GM23248 (cell line): Measurements from ENCODE around the gene ACD. TPM values are rescaled to one million over a fixed set of nuclear protein-coding genes. Genes with fewer than 3 reads are reported as not detected.
A peak's percentile ranks its signal among the peaks of the same experiment; 100 is the strongest.

ENCODE experiments used
- DNase-seq: peaks from one replicate; pipeline ENCODE4 v3.0.0-alpha.2; 2015
- H2AFZ ChIP-seq: fragments of 200-600 bp; sonication (generic); 2 replicates; pipeline ENCODE4 v1.6.1; 2016; ENCODE audit warnings: antibody characterized with exemption
- H3F3A ChIP-seq: fragments of 200-600 bp; sonication (generic); 2 replicates; pipeline ENCODE4 v1.6.1; 2016; ENCODE audit warnings: mild to moderate bottlenecking, antibody characterized with exemption, mixed run types; ENCODE audit not compliant: insufficient read depth
- H3K27ac ChIP-seq: fragments of 200-600 bp; sonication (generic); 2 replicates; pipeline ENCODE4 v1.5.1; 2016; ENCODE audit warnings: mild to moderate bottlenecking
- H3K27me3 ChIP-seq: fragments of 200-600 bp; sonication (generic); replicated peaks from 2 replicates; pipeline ENCODE4 v1.6.1; 2016; ENCODE audit warnings: mild to moderate bottlenecking; ENCODE audit not compliant: insufficient read depth
- H3K36me3 ChIP-seq: fragments of 200-600 bp; sonication (generic); 2 replicates; pipeline ENCODE4 v1.6.1; 2016; ENCODE audit warnings: low read depth, mild to moderate bottlenecking
- H3K4me1 ChIP-seq: fragments of 200-600 bp; sonication (generic); 2 replicates; pipeline ENCODE4 v1.6.1; 2016; ENCODE audit warnings: mild to moderate bottlenecking; ENCODE audit not compliant: insufficient read depth
- H3K4me2 ChIP-seq: fragments of 200-600 bp; sonication (generic); one replicate; pipeline ENCODE4 v1.6.1; 2016; ENCODE audit warnings: mild to moderate bottlenecking; ENCODE audit not compliant: unreplicated experiment
- H3K4me3 ChIP-seq: fragments of 200-600 bp; sonication (generic); 2 replicates; pipeline ENCODE4 v1.5.1; 2016; ENCODE audit warnings: mild to moderate bottlenecking
- H3K79me2 ChIP-seq: fragments of 200-600 bp; sonication (generic); 2 replicates; pipeline ENCODE4 v1.6.1; 2016; ENCODE audit warnings: mild to moderate bottlenecking; ENCODE audit not compliant: insufficient read depth
- H3K9ac ChIP-seq: fragments of 200-600 bp; sonication (generic); 2 replicates; pipeline ENCODE4 v1.6.1; 2016; ENCODE audit warnings: mild to moderate bottlenecking
- H3K9me2 ChIP-seq: fragments of 200-600 bp; sonication (generic); 2 replicates; pipeline ENCODE4 v1.6.1; 2016; ENCODE audit warnings: mixed run types, mild to moderate bottlenecking, moderate library complexity; ENCODE audit not compliant: insufficient read depth
- H3K9me3 ChIP-seq: fragments of 200-600 bp; sonication (generic); one replicate; pipeline ENCODE4 v1.6.1; 2017; ENCODE audit warnings: low read depth
- H4K20me1 ChIP-seq: fragments of 200-600 bp; sonication (generic); 2 replicates; pipeline ENCODE4 v1.6.0; 2016; ENCODE audit not compliant: insufficient read depth
- EZH2 ChIP-seq: fragments of 200-600 bp; sonication (generic); IDR thresholded peaks from 2 replicates; pipeline ENCODE4 v1.6.1; 2018; ENCODE audit warnings: antibody characterized with exemption, mild to moderate bottlenecking; ENCODE audit not compliant: insufficient read depth, poor library complexity, severe bottlenecking
- EZH2phosphoT487 ChIP-seq: fragments of 200-600 bp; sonication (generic); IDR thresholded peaks from 2 replicates; pipeline ENCODE4 v1.6.1; 2018; ENCODE audit warnings: antibody characterized with exemption, moderate library complexity, mild to moderate bottlenecking, low read depth; ENCODE audit not compliant: insufficient read depth
- whole genome bisulfite sequencing, 2 experiments: methylation state at CpG; one replicate each; pipeline ENCODE4 v1.1.6; 2015 to 2017; ENCODE audit warnings: low lambda C conversion rate in 2 of 2, low coverage in 1 of 2; ENCODE audit errors: missing lambda C conversion rate in 2 of 2; 5-methylcytosine and 5-hydroxymethylcytosine counted together
- in situ Hi-C: fragments of 300-500 bp; cut with MboI; formaldehyde crosslinking; loops from 2 replicates; pipeline ENCODE4 v1.15.0; 2020
- polyA plus RNA-seq: library from polyadenylated mRNA; unstranded; fragments of >200 nt; fragmentation: Nextera tagmentation; extraction: Ambion mirVana; gene quantifications from 2 replicates; pipeline ENCODE4 v1.2.1, GENCODE V29; 2016
- total RNA-seq: library from RNA; depleted of rRNA; stranded (reverse); fragments of >200 nt; shearing (Covaris generic); gene quantifications from 2 replicates; pipeline ENCODE4 v1.2.3, GENCODE V29; 2014; rRNA removed

The ACD gene
- total RNA-seq: 25.8 and 33.4 TPM in 2 replicates
- 24.0 and 25.2 TPM in 2 replicates for polyA plus RNA-seq

DNA sequence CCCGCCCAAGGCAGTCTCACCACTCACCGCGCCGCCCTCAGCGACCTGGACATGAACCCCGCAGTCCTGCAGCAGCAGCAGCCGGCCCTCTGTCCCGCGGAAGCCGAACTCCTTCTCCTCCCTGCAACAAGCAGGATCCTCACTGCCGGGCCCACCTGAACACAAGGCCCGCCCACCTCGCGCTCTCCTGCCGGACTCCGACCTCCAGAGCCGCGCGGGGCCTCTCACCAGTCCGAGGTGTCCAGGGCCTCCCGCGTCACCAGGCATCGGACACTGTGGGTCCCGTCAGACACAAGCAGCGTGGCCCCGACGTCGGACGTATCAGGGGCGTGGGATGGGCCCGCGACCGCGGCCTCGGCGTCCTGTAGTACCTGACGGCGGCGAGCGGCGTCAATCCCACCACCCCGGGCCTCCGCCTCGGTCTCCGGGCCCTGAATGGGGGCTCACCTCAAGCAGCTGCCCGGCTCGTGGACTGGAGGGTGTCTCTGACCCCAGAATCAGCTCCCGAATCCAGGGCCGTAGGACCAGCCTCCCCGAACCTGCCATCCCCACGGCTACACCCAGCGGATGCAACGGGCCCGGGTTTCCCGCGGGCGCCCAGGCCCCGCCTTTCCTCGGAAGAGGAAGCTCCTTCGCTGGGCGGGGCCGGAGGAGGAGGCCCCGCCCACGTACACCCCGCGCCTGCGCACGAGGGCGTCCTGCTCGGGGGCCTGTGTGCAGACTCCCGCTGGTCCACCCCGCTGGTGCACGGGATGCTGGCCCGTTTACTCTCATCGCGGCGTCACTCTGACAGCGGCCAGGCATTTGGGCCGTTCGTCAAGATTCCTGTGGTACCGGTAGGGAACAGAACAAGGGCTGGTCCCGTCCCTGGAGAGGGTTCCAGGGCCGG, at the start of gene ACD:
TSS of gene ACD (minus strand) at position 586 of the 889 bp plus-strand sequence. CDS start at position 546, 40 bp downstream.
- Histone ChIP-seq H3K27ac (peak within 1 kb of the TSS; percentile 92), H3K9me3 (no peaks in the 10 kb centered on the region), H3K4me2 (peak within 1 kb of the TSS; percentile 81), H4K20me1 (no peaks in the 10 kb centered on the region), H3K36me3 (no peaks in the 10 kb centered on the region), H2AFZ (peak within 1 kb of the TSS; percentile 97), H3F3A (no peaks in the 10 kb centered on the region), H3K79me2 (peaks cover 14% of the 10 kb centered on the region), H3K9me2 (no peaks in the 10 kb centered on the region), H3K4me3 (peak within 1 kb of the TSS; percentile 92), H3K27me3 (no peaks in the 10 kb centered on the region), H3K4me1 (no peaks in the 10 kb centered on the region), H3K9ac (peak within 1 kb of the TSS; percentile 91)
- 2% methylated on average over 73 to 82 of the region's 83 CpGs for WGBS, 2 experiments
- TF ChIP-seq EZH2 (no peak), EZH2phosphoT487 (no peak)
- in situ Hi-C loops: no loop called here
- DNase-seq: peak; percentile 97

DNA sequence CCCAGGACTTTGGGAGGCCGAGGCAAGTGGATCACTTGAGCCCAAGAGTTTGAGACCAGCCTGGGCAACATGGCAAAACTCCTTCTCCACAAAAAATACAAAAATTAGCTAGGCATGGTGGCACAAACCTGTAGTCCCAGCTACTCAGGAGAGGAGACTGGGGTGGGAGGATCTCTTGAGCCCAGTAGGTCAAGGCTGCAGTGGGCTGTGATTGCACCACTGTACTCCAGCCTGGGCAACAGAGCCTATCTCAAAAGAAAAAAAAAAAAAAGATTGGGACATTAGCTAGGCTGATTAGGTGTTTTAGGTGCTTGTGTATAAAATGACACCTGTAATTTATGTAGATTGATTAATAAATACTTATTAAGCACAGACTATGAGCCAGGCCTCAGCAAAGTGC, 49.0 kb upstream of the ACD start:
- in situ Hi-C loops: no loop called here
- 94 to 100% methylated on average over 1 of the region's 1 CpG for WGBS, 2 experiments
- Histone ChIP-seq H3K9me3 (no peaks in the 10 kb centered on the region), H3K9me2 (no peaks in the 10 kb centered on the region), H3K4me3 (no peak overlapping the region), H3K27me3 (no peaks in the 10 kb centered on the region), H3K9ac (no peak overlapping the region), H3K36me3 (no peaks in the 10 kb centered on the region), H3K79me2 (peaks cover 82% of the 10 kb centered on the region), H2AFZ (no peak overlapping the region), H3K27ac (no peak overlapping the region), H3K4me1 (peaks cover 13% of the 10 kb centered on the region), H4K20me1 (no peaks in the 10 kb centered on the region; the same call in 1 of the 2 replicates), H3F3A (peaks cover 20% of the 10 kb centered on the region), H3K4me2 (no peak overlapping the region)
- no peak for DNase-seq
- no peak for TF ChIP-seq EZH2phosphoT487
- TF ChIP-seq EZH2: no peak

DNA sequence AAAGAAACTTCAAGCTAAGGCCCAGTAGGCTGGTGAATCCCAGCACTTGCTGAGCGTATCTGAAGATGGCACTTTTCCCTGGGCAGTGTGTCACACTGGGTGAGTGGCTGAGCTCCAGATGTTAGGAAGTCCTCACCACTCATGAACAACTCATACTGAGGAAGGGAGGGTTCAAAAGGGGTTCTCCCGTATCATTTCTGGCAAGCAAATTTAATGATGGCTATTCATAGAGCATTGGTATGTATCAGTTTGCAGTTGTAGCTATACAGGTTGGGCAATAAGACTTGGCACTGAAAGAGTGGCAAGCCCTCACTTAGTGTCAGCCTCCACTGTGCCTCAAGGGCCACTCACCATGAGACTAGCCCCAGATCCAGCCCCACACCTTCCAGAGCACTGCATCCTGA, 48.3 kb upstream of the ACD start:
- H3K9me2 ChIP-seq: no peaks in the 10 kb centered on the region
- in situ Hi-C loops: no loop called here
- H3K36me3 ChIP-seq: no peaks in the 10 kb centered on the region
- H2AFZ ChIP-seq: no peak overlapping the region
- no peak overlapping the region for H3K4me2 ChIP-seq
- H3K4me3 ChIP-seq: no peak overlapping the region
- no peak for TF ChIP-seq EZH2phosphoT487
- TF ChIP-seq EZH2: no peak
- H3K9ac ChIP-seq: no peak overlapping the region
- no peaks in the 10 kb centered on the region for H3K27me3 ChIP-seq
- H3F3A ChIP-seq: peaks cover 20% of the 10 kb centered on the region
- H4K20me1 ChIP-seq: no peaks in the 10 kb centered on the region
- H3K4me1 ChIP-seq: peaks cover 13% of the 10 kb centered on the region
- peaks cover 82% of the 10 kb centered on the region for H3K79me2 ChIP-seq
- WGBS, 2 experiments: 15 to 17% methylated on average over 2 of the region's 2 CpGs
- peak overlapping the region; percentile 17; the same call in 1 of the 2 replicates for H3K27ac ChIP-seq
- no peaks in the 10 kb centered on the region for H3K9me3 ChIP-seq
- DNase-seq: peak; percentile 91

- Histone ChIP-seq H3K9me2 (no peaks in the 10 kb centered on the region), H3K9ac (no peak overlapping the region), H3K9me3 (no peaks in the 10 kb centered on the region), H3F3A (peaks cover 20% of the 10 kb centered on the region), H3K36me3 (no peaks in the 10 kb centered on the region), H3K4me1 (peaks cover 13% of the 10 kb centered on the region), H3K4me3 (no peak overlapping the region), H3K27ac (peak overlapping the region; percentile 17; the same call in 1 of the 2 replicates), H4K20me1 (no peaks in the 10 kb centered on the region), H3K27me3 (no peaks in the 10 kb centered on the region), H3K4me2 (no peak overlapping the region), H3K79me2 (peaks cover 82% of the 10 kb centered on the region), H2AFZ (no peak overlapping the region)
- 97 to 99% methylated on average over 5 of the region's 5 CpGs for WGBS, 2 experiments
- DNase-seq: no peak
- in situ Hi-C loops: no loop called here
- no peak for TF ChIP-seq EZH2phosphoT487
Observed at GRCh38 chr16:67707790-67708189, 47.7 kb upstream of the ACD start.
